GM04503 (cell line): Measurements from ENCODE around the gene COL4A2.
"Not testable (repeated sequence)": the region's sequence is repeated elsewhere in the genome, so short reads cannot be mapped to it uniquely, and the experiment has no call there.

Experiments used
- DNase-seq: peaks from one replicate; pipeline ENCODE4 v3.0.0-alpha.2; 2012; ENCODE audit warnings: low read depth

COL4A2 gene

GRCh38 chr13:110442930-110443621 is 136.0 kb downstream of the COL4A2 start:
- no peak for DNase-seq

GRCh38 chr13:110443622-110444225 is 136.6 kb downstream of the COL4A2 start:
- DNase-seq, result no peak

- DNase-seq, result no peak
Observed at GRCh38 chr13:110444226-110444653, 137.2 kb downstream of the COL4A2 start.

GRCh38 chr13:110445183-110445582 is 138.1 kb downstream of the COL4A2 start:
- no peak for DNase-seq

- no peak for DNase-seq
Observed at GRCh38 chr13:110445722-110446574, 138.9 kb downstream of the COL4A2 start.

- DNase-seq, result no peak
Observed at GRCh38 chr13:110446575-110446890, 139.4 kb downstream of the COL4A2 start.

- no peak for DNase-seq
Observed at GRCh38 chr13:110447058-110447511, 140.0 kb downstream of the COL4A2 start.

GRCh38 chr13:110447801-110448200 is 140.7 kb downstream of the COL4A2 start:
- DNase-seq, result no peak

GRCh38 chr13:110448230-110448629 is 141.1 kb downstream of the COL4A2 start:
- DNase-seq, result no peak

- DNase-seq, result no peak
Observed at GRCh38 chr13:110448677-110449076, 141.6 kb downstream of the COL4A2 start.

GRCh38 chr13:110449219-110450015 is 142.3 kb downstream of the COL4A2 start:
- DNase-seq, result no peak

- no peak for DNase-seq
Observed at GRCh38 chr13:110450016-110450900, 143.2 kb downstream of the COL4A2 start.

GRCh38 chr13:110450941-110451730 is 144.1 kb downstream of the COL4A2 start:
- DNase-seq, result no peak

GRCh38 chr13:110453091-110453490 is 146.0 kb downstream of the COL4A2 start:
- not testable (repeated sequence) for DNase-seq

GRCh38 chr13:110453797-110454196 is 146.7 kb downstream of the COL4A2 start:
- no peak for DNase-seq

- no peak for DNase-seq
Observed at GRCh38 chr13:110454227-110454859, 147.3 kb downstream of the COL4A2 start.

- DNase-seq, result no peak
Observed at GRCh38 chr13:110454956-110455355, 147.9 kb downstream of the COL4A2 start.

- no peak for DNase-seq
Observed at GRCh38 chr13:110455444-110455843, 148.4 kb downstream of the COL4A2 start.

- DNase-seq, result no peak
Observed at GRCh38 chr13:110455941-110456340, 148.9 kb downstream of the COL4A2 start.

- no peak for DNase-seq
Observed at GRCh38 chr13:110456550-110456949, 149.5 kb downstream of the COL4A2 start.
